ENCODE measurements around the gene STARD3. TPM values are rescaled to one million over a fixed set of nuclear protein-coding genes. Genes with fewer than 3 reads are reported as not detected.
A peak's percentile ranks its signal among the peaks of the same experiment; 100 is the strongest.

The STARD3 gene
- total RNA-seq, 2 donors from 2014 or later, result 22.8 to 24.8 TPM

DNA sequence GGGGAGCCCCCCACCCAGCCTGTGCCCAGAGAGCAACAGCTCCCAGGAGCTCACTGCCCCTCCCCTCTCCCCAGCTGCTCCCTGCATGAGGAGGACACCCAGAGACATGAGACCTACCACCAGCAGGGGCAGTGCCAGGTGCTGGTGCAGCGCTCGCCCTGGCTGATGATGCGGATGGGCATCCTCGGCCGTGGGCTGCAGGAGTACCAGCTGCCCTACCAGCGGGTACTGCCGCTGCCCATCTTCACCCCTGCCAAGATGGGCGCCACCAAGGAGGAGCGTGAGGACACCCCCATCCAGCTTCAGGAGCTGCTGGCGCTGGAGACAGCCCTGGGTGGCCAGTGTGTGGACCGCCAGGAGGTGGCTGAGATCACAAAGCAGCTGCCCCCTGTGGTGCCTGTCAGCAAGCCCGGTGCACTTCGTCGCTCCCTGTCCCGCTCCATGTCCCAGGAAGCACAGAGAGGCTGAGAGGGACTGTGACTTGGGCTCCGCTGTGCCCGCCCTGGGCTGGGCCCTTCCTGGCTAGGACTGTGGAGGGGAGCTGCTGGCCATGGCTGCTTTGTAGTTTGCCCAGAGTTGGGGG lies 28.8 kb downstream of the STARD3 start:
- intact Hi-C loops (cut with DNase I), result no loop called here
- ATAC-seq (peak; percentile 2 to 12), DNase-seq (no peak)

DNA sequence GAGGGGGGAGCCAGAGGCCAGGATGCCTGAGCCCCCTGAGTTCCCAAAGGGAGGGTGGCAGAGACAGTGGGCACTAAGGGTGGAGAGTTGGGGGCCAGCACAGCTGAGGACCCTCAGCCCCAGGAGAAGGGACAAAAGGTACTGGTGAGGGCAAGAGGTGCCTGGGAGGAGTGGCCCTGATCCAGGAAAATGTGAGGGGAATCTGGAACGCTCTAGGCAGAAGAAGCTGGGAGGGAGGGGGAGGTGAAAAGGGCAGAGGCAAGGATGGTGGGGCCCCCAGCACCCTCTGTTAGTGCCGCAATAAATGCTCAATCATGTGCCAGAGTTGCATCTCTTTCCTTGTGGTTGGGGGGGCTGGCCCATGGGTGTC lies 29.3 kb downstream of the STARD3 start:
- DNase-seq, result no peak
- intact Hi-C loops (cut with DNase I), result no loop called here
- ATAC-seq, result peak in 1 of 2 donors; percentile 0

DNA sequence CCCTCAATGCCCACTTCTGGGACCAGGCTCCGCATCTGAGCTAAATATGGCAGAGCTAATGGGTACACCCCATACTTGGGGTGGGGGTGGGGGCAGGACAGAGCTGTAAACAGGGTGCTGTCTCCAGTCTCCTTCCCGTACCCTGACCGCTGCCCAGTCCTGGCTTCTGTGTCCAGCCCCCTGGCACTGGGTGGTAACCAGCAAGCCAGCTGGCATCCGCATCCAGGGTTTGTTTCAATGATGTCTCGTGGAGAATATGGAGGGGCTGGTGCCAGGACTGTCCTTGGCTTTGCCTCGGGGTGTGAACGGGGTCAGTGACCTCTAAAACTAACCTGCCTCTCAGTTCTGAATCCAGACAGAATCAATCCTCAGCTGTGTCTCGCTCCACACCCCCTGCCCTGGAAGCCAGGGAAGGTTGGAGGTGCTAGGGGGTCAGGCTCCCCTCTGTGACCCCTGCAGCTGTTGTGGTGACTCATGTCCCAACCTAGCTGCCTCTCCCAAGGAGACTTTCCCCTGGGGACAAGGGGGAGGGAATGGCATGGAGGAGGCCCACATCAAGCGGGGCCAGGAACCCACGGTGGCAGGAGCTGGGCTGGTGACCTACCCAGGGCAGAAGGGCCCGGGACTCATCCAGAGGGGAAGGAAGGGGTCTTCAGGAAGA lies 29.8 kb downstream of the STARD3 start:
- intact Hi-C loops (cut with DNase I), result no loop called here
- ATAC-seq (peak; percentile 30 to 56), DNase-seq (peak; percentile 76)

DNA sequence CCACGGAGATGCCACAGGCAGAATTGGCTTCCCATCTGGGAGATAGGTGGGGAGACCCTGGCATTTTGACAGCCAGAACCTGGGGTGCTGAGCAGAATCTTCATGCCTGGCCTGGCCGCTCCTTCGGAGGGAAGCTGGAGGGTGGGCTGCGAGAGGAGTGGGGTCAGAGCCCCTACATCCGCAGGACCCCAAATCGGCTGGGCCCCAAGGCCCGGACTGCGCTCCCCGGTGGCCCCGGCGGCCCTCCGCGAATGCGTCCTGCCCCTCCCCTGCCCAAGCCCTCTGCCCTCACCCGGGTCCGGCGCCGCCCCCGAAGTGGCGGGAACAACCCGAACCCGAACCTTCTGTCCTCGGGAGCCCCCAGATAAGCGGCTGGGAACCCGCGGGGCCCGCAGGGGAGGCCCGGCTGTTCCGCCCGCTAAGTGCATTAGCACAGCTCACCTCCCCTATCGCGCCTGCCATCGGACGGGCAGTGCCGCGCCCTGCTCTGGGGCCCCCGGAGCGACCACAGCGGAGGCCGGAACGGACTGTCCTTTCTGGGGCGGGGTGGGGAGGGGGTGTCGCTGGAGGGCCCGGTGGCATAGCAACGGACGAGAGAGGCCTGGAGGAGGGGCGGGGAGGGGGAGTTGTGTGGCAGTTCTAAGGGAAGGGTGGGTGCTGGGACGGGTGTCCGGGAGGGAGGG lies 30.5 kb downstream of the STARD3 start:
- intact Hi-C loops (cut with DNase I), result no loop called here
- ATAC-seq (peak; percentile 19 to 21), DNase-seq (peak; percentile 59)

DNA sequence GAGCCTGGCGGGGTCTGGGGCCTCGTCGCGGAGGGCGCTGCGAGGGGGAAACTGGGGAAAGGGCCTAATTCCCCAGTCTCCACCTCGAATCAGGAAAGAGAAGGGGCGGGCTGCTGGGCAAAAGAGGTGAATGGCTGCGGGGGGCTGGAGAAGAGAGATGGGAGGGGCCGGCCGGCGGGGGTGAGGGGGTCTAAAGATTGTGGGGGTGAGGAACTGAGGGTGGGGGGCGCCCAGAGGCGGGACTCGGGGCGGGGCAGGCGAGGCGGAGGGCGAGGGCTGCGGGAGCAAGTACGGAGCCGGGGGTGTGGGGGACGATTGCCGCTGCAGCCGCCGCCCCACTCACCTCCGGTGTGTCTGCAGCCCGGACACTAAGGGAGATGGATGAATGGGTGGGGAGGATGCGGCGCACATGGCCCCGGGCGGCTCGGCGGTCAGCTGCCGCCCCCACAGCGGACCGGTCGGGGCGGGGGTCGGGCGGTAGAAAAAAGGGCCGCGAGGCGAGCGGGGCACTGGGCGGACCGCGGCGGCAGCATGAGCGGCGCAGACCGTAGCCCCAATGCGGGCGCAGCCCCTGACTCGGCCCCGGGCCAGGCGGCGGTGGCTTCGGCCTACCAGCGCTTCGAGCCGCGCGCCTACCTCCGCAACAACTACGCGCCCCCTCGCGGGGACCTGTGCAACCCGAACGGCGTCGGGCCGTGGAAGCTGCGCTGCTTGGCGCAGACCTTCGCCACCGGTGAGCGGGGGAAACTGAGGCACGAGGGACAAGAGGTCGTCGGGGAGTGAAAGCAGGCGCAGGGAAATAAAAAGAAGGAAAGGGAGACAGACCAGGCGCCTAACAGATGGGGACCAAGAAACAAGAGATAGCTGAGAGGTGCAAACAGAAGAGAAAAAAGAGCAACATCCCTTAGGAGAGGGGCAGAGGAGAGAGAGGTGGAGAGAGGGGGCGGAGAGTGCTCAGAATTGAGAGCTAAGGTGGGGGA lies 31.3 kb downstream of the STARD3 start, which contains the start of gene PNMT:
TSS of gene PNMT (plus strand) at position 509 of the 980 bp plus-strand sequence. CDS start at position 532, 23 bp downstream.
- ATAC-seq (peak; percentile 9 to 15), DNase-seq (peak; percentile 84)
- intact Hi-C loops (cut with DNase I), result no loop called here

DNA sequence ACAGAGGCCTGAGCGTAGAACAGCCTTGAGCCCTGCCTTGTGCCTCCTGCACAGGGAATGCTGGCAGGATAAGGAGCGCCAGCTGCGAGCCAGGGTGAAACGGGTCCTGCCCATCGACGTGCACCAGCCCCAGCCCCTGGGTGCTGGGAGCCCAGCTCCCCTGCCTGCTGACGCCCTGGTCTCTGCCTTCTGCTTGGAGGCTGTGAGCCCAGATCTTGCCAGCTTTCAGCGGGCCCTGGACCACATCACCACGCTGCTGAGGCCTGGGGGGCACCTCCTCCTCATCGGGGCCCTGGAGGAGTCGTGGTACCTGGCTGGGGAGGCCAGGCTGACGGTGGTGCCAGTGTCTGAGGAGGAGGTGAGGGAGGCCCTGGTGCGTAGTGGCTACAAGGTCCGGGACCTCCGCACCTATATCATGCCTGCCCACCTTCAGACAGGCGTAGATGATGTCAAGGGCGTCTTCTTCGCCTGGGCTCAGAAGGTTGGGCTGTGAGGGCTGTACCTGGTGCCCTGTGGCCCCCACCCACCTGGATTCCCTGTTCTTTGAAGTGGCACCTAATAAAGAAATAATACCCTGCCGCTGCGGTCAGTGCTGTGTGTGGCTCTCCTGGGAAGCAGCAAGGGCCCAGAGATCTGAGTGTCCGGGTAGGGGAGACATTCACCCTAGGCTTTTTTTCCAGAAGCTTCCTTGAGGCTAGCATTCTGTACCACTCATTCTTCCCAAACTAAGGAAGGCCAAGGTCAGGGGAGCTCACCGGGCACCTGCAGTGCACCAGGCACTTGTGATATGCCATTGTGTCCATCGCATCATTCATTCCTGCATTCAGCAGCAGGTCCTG lies 33.2 kb downstream of the STARD3 start:
- intact Hi-C loops (cut with DNase I), result loop anchor here in 1 of 2 donors (5.0 kb wide), 1 partner anchor 48 kb away; no protein-coding TSS in a partner anchor
- ATAC-seq, result no peak
- no peak for DNase-seq

DNA sequence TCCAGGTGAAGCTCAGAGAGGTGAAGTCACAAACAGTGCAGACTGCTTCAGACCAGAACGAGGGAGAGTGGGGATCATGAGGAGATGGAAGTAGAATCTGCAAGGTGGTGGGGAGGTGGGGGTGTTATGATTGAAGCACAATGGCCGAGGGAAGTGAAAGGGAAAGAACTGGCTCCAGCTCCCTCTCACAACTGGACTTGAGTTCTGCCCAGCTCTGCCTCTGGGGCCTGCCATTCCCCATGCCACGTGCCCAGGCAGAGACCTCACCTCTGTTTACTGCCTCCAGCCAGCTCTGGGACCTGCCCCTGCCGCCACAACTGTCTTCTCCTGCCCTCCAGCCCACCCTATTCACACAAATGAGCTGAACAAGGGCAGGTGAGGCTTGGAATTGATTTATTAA lies 33.8 kb downstream of the STARD3 start:
- no peak for ATAC-seq
- intact Hi-C loops (cut with DNase I), result loop anchor here in 1 of 2 donors (5.0 kb wide), 1 partner anchor 48 kb away; no protein-coding TSS in a partner anchor

DNA sequence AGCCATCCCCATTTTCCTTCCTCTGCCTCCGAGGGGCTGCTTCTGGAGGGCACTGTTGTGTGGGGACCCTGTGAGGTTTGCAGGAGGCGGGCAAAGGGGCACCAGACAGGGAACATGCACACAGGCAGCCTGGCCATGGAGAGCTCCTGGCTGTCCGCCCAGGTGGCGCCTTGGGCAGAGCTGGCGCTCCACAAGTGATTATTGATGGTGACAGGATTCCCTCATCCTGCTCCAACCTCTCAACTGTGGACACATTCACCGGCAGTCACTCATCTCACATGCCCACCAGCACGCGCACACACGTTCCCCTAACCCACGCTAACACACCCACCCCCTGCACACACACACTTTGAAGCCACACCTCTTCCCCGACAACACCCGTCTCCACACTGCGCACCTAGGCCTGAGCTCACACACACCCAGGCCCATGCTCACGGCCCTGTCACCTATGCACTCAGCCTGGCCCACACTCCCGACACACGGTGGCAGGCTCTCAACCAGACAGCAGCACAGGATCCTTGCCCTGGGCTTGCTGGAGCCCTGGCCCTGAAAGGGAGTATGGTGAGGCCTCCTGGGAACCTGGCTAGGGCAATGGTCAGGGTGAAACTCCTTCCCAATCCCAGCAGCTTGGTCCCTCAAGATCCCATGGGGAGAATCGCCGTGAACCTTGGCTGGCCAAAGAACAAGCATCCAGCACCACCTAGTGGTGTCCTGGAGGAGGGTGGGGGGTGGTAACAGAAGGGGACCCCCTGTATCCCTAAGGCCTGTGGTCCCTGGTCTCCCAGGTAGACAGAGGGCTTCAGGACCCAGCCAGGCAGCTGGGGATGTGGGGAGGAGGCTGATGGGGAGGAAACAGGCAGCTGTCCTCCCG lies 34.9 kb downstream of the STARD3 start:
- DNase-seq (peak; percentile 71), ATAC-seq (peak; percentile 12 to 28)
- intact Hi-C loops (cut with DNase I), result loop anchor here in 1 of 2 donors (5.0 kb wide), 1 partner anchor 50 kb away; no protein-coding TSS in a partner anchor

More for the DNA sequence above, 33.8 kb downstream of the STARD3 start:
- no peak for DNase-seq

DNA sequence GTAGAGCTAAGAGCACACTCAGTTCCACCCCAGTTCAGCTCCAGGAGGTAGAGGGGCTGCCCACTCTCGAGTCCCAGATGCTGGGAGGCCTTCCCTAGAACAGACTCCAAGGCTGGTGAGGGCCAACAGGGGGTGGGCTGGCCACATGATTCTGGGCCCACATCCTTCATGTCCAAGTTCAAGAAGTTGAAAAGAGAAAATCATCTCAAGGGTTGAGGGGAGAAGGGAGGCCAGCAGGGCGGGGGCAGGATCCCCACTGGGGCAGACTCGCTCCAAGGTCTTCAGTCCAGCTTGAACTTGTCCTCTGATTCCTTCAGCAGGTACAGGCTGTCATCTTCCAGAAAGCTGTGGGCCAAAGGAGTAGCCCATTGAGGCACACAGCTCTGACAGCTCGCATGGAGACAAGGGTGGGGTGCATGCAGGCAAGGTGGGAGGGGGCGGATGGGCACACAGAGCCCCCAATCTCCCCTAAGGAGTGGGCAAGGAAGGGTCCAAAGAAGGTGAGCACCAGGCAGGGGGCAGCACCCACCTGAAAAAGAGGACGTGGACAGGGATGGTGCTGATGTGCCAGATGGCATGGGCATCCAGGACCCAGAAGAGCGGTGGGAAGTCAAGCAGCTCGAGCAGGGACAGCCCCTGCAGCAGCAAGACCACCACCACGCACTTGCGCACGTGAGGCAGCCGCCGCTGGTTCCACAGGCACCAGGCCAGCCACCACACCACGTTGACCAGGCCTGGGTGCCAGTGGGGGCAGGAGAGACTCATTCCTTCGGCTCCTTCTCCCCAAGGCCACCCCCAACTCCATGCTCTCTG lies 35.8 kb downstream of the STARD3 start:
- intact Hi-C loops (cut with DNase I), result loop anchor here in 1 of 2 donors (5.0 kb wide), 1 partner anchor 50 kb away; no protein-coding TSS in a partner anchor
- no peak for DNase-seq
- ATAC-seq, result no peak

DNA sequence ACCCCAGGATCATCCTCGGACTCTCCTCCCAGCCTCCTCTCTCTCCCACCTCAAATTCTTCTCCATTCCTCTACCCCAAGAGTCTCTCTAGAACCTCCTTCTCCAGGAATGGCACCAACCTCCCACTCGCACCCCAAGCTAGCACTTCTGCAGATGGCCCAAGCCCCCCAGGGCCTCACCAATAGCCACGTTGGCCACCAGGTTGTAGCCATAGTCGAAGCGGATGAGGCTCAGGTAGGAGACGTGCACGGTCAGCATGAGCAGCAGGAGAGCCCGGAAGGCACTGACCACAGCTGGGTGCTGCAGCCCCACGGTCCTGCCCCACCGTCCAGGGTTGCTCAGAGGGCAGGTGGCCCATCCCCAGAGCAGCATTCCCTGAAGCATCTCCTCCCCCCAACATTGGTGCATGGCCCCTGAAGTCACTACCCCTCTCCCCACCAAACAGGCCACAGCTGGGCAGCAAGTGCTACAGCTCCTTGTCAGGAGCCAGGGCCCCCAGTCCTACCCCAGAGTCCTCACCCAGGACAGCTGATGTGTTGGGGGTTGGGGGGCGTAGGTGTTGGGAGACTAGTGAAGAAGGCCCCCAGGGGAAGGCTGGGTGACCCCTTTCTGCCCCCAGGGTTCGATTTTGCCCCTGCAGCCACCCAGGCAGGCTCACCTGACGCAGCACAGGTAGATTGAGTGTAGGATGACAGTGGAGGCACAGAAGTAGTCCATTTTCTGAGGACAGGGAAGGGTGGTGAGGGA lies 36.6 kb downstream of the STARD3 start:
- intact Hi-C loops (cut with DNase I), result loop anchor here in 1 of 2 donors (5.0 kb wide), 1 partner anchor 51 kb away; no protein-coding TSS in a partner anchor
- no peak for ATAC-seq
- no peak for DNase-seq

DNA sequence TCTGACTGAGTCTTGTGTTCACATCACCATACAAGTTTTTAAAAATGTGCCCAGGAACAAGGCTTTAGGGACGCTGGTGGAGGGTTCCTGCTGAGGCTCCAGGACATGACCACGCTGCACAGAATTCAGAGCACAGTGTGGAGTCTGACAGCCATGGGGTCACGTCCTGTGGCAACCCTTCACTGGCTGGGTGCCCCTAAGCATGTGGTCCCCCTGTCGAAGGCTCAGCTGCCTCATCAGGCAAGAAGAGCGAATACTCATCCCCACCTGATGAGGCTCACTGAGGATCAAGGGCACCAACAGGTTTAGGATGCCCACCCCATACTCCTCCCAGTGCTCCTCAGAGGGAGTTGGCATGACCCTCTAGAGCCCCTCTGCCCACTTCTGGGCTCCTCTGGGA lies 37.2 kb downstream of the STARD3 start:
- intact Hi-C loops (cut with DNase I), result loop anchor here in 1 of 2 donors (5.0 kb wide), 1 partner anchor 52 kb away; no protein-coding TSS in a partner anchor
- DNase-seq, result no peak
- no peak for ATAC-seq

DNA sequence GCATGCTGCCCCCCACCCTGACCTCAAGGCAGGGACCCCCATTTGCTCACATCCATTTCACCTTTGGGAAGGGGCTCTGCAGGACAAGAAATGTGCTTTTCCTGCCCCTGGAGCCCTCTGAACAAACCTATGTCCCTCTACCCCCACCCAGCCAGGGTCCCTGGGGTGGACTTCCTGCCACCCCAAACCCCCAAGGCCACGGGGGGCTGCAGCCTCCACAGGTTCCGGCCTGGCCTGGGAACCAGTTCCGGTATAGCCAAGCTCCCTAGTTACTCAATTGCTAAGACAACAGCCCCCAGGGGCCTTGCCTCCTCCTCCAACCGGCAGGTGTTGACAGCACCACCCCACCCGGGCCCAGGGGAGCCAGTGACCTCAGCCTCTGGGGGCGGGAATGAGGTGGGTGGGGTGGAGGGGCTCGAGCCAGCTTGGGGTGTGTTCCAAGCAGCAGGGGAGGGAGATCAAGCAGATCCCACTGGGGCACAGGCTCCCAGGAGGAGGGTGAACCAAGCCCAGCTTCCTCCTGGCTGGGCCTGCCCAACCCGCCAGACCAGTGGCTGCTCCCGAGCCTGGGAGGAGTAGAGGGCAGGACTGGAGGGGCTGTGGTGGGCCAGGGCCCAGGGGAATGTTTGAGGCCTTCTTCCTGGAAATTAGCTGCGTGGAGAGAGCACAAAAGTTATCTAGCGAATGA lies 37.9 kb downstream of the STARD3 start:
- DNase-seq (peak; percentile 69), ATAC-seq (peak; percentile 28 to 45)
- intact Hi-C loops (cut with DNase I), result loop anchor here in 1 of 2 donors (5.0 kb wide), 1 partner anchor 53 kb away; no protein-coding TSS in a partner anchor

DNA sequence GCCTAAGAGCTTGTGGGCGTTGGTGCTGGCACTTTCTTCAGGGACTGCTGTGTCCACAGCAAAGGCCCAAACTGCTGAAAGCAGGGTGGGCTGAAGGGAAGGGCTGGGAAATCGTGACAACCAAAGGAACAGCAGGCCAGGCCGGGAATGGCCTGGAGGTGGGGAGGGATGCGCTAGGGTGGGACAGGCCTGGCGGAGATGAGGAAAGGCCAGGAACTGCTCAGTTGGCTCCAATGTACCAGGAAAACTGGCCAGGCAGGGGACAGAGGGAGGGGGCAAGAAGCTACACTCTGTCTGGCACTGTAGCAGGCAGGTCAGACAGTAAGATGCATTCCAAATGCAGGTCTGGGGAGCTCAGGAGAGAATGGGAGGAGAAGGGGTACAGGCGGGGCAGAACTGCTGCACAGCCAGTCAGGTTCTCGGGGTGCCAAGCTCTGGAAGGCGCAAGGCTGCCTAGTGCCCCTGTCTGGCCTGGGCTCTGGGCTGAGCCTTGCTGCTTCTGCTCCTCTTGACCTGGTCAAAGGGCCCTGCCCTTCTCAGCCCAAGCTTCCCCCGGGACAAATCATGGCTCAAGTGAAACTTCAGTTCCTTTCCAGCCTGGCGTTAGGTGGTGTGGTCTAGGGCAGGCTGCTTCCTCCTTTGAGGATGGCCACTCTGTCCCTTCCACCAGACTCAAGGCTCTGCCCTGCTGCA lies 38.6 kb downstream of the STARD3 start:
- ATAC-seq, result no peak
- intact Hi-C loops (cut with DNase I), result no loop called here
- no peak for DNase-seq

DNA sequence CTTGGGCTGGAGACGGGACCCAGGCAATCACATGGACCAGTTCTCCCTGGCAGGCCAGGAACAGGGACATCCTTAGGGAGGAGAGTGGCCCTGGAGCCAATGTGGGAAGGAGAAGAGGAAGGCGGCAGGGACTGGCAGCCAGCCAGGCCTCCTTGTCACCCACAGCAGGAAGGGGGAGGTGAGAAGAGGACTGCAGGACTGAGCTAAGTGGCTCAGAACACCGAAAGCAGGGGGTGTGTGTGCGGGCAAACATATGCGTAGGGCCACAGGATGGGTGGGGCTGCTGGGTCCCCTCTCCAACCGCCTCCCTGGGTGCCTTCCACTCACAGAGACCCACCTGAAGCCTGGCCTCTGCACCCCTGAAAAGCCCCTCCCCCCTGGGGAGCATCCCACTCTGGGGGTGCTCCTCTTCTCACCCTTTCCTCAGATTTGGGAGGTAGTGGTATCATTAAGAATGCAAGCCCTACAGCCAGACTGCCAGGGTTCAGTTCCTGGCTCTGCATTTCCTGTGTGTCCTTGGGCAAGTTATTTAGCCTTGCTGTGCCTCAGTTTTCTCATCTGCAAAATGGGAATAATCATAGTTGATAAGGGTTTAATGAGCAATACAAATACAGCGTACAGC lies 39.4 kb downstream of the STARD3 start:
- intact Hi-C loops (cut with DNase I), result no loop called here
- DNase-seq (peak; percentile 72), ATAC-seq (peak; percentile 33 to 36)

Data from left cardiac atrium (tissue), 4 donors.